ENCODE measurements around the gene FBXL7.

FBXL7 gene

DNA sequence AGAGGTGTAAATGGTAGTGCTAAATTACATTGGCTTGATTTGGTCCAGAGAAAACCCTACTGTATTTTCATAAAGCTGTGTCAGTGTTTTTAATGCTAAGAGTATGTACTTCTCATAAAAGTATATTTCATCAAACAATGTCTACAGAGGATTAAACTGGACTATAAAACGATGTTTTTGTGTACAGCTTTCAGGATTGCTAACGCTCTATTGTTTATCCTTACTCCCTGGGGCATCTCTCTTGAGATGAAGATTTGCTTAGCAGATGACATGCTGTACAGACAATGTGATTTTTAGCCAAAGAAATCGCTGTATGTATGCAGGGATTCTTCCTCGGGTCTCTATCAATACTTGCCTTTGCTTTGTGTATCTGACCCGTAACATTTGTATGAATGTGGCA is 216.0 kb downstream of the FBXL7 start:
- H3K27ac ChIP-seq: no peak overlapping the region
- TF ChIP-seq, protein P1, sequence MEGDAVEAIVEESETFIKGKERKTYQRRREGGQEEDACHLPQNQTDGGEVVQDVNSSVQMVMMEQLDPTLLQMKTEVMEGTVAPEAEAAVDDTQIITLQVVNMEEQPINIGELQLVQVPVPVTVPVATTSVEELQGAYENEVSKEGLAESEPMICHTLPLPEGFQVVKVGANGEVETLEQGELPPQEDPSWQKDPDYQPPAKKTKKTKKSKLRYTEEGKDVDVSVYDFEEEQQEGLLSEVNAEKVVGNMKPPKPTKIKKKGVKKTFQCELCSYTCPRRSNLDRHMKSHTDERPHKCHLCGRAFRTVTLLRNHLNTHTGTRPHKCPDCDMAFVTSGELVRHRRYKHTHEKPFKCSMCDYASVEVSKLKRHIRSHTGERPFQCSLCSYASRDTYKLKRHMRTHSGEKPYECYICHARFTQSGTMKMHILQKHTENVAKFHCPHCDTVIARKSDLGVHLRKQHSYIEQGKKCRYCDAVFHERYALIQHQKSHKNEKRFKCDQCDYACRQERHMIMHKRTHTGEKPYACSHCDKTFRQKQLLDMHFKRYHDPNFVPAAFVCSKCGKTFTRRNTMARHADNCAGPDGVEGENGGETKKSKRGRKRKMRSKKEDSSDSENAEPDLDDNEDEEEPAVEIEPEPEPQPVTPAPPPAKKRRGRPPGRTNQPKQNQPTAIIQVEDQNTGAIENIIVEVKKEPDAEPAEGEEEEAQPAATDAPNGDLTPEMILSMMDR (conservative IDR thresholded peaks at IDR 0.05; ENCODE audit: low read depth): no peak
- CTCF ChIA-PET: no interaction called here
- no peak for DNase-seq (ENCODE audit: low spot score)
- POLR2A ChIA-PET (ENCODE audit: low non-redundant PET): no interaction called here

DNA sequence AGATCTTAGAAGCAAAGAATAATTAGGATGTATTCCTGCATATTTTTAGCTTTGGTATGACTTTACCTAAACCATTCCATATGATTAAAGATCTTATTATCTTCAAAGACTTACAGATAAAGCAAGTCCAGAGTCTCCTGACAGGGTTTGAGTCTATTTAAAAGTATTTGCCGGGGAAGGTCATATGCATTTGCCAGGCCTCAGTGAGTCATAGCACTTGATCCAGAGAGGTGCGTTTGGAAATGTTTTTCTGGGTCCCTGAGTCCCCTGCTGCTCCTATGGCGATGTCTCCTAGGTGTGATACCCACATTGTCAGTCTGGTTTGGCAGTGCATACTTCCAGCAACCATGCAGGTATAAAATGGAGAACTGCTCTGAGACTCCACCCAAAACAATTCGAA is 217.0 kb downstream of the FBXL7 start:
- CTCF ChIA-PET: no interaction called here
- DNase-seq (ENCODE audit: low spot score): no peak
- no peak overlapping the region for H3K27ac ChIP-seq
- TF ChIP-seq, protein P1 (conservative IDR thresholded peaks at IDR 0.05; ENCODE audit: low read depth): no peak
- POLR2A ChIA-PET (ENCODE audit: low non-redundant PET): no interaction called here

GRCh38 chr5:15718421-15719179 is 218.6 kb downstream of the FBXL7 start:
- no peak for DNase-seq (ENCODE audit: low spot score)
- no peak overlapping the region for H3K27ac ChIP-seq
- TF ChIP-seq, protein P1 (conservative IDR thresholded peaks at IDR 0.05; ENCODE audit: low read depth): no peak
- ChIA-PET POLR2A (ENCODE audit: low non-redundant PET) (no interaction called here), CTCF (no interaction called here)

DNA sequence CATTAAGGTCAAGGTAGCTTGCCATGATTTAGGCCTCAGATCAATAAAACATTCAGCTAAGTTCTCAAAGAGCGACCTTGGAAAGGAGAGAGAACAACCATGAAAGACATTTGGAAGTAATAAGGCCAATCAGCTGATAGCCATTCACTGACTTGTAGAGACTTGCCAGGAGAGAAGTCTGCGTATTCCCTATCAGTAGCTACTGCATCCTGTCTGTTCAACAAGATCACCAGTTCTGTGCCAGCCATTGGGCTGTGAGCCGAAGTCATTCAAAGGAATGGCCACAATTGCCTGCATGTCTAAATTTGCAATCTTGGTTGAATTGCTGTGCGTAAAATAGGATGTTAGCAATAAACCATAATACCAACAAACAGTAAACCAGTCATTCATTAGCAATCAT is 219.8 kb downstream of the FBXL7 start:
- H3K27ac ChIP-seq: no peak overlapping the region
- CTCF ChIA-PET: no interaction called here

DNA sequence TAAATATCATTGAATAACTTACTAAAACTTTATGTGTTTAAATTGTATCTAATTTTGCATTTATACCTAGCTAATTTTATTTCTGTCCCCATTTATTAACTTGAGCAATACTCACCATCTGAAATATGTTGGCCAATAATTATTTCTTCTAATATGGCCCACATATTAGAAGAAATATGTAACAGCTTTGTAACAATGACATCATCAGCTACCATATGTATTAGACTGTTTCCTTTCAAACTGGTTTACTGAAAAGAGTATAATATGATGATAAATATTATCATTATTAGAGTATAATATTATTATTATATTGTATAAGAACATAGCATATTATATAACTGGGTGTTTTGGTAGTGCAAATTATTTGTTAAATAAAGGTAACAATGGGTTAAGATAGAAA is 220.5 kb downstream of the FBXL7 start:
- CTCF ChIA-PET: no interaction called here
- TF ChIP-seq, protein P1 (conservative IDR thresholded peaks at IDR 0.05; ENCODE audit: low read depth): no peak
- no peak for DNase-seq (ENCODE audit: low spot score)
- H3K27ac ChIP-seq: no peak overlapping the region
- POLR2A ChIA-PET (ENCODE audit: low non-redundant PET): no interaction called here

More for the DNA sequence above, 219.8 kb downstream of the FBXL7 start:
- DNase-seq (ENCODE audit: low spot score): no peak
- TF ChIP-seq, protein P1 (conservative IDR thresholded peaks at IDR 0.05; ENCODE audit: low read depth): no peak
- POLR2A ChIA-PET (ENCODE audit: low non-redundant PET): no interaction called here

- TF ChIP-seq, protein P1 (conservative IDR thresholded peaks at IDR 0.05; ENCODE audit: low read depth): no peak
- POLR2A ChIA-PET (ENCODE audit: low non-redundant PET): no interaction called here
- CTCF ChIA-PET: no interaction called here
- no peak overlapping the region for H3K27ac ChIP-seq
- no peak for DNase-seq (ENCODE audit: low spot score)
These were observed 222.3 kb downstream of the FBXL7 start for GRCh38 chr5:15722305-15722704.
